Endothelial cell of umbilical vein (primary cell): ENCODE measurements around the gene MYZAP. TPM values are rescaled to one million over a fixed set of nuclear protein-coding genes. Genes with fewer than 3 reads are reported as not detected.

ENCODE experiments used
- BruUV-seq: library from RNA; stranded (reverse); fragments of 400-500 nt; replicated peaks from 2 replicates; lab custom pipeline; 2021; lab: Mats Ljungman, UMichigan
- CTCF ChIA-PET: fragments of 300-600, 350-600 bp; sonication (Branson Sonifier 250); formaldehyde crosslinking; loops from one replicate; lab custom pipeline; 2021; ENCODE audit warnings: antibody characterized with exemption, inconsistent platforms; lab: Charles Lee
- POLR2A ChIA-PET: fragments of 300-600, 350-600 bp; sonication (Branson Sonifier 250); formaldehyde crosslinking; loops from one replicate; lab custom pipeline; 2021; ENCODE audit warnings: antibody characterized with exemption, inconsistent platforms; lab: Charles Lee
- DNase-seq: peaks from one replicate; pipeline ENCODE4 v3.0.0-alpha.2; 2011; ENCODE audit warnings: low read depth, low spot score
- FAIRE-seq: peaks from 2 replicates; lab custom pipeline; 2011; peaks lifted over from hg19 to GRCh38; lab: Jason Lieb, UNC
- H2AFZ ChIP-seq: 2 replicates; pipeline ENCODE4 v1.6.0; 2012; ENCODE audit warnings: low read depth, low read length, control low read depth, inconsistent platforms
- H3K27ac ChIP-seq: 2 replicates; pipeline ENCODE4 v1.5.1; 2011; ENCODE audit warnings: low read depth, mild to moderate bottlenecking, control low read depth, low read length, moderate library complexity; ENCODE audit not compliant: insufficient read depth
- H3K27me3 ChIP-seq, 2 experiments: 2 replicates each; pipeline versions ENCODE4 v1.6.0 to v1.6.1; 2011; ENCODE audit warnings: low read length in 2 of 2, mixed read lengths in 1 of 2; ENCODE audit not compliant: control insufficient read depth in 2 of 2, insufficient read depth in 2 of 2
- H3K36me3 ChIP-seq, 2 experiments: 2 replicates in 1 of 2; 3 replicates in 1 of 2; pipeline ENCODE4 v1.5.1; 2011; ENCODE audit warnings: low read length in 2 of 2, mild to moderate bottlenecking in 1 of 2, moderate library complexity in 1 of 2; ENCODE audit not compliant: control insufficient read depth in 2 of 2, insufficient read depth in 2 of 2; ENCODE audit errors: extremely low read depth in 1 of 2
- H3K4me1 ChIP-seq: 3 replicates; pipeline ENCODE4 v1.5.1; 2011; ENCODE audit warnings: mild to moderate bottlenecking, low read length; ENCODE audit not compliant: control insufficient read depth, insufficient read depth; ENCODE audit errors: extremely low read depth
- H3K4me2 ChIP-seq: 2 replicates; pipeline ENCODE4 v1.6.1; 2011; ENCODE audit warnings: low read length, control low read depth, mixed read lengths; ENCODE audit not compliant: insufficient read depth
- H3K4me3 ChIP-seq, 3 experiments: fragments of 200-600 bp in 1 of 3; sonication (generic), shearing (Covaris generic) in 1 of 3; replicated peaks in 1 of 3; 2 replicates each; pipeline ENCODE4 v1.5.1; 2011 to 2016; ENCODE audit warnings: control low read depth in 3 of 3, low read length in 3 of 3, mild to moderate bottlenecking in 2 of 3, inconsistent platforms in 1 of 3, low read depth in 1 of 3, moderate library complexity in 1 of 3; ENCODE audit not compliant: insufficient read depth in 1 of 3
- H3K79me2 ChIP-seq: 2 replicates; pipeline ENCODE4 v1.6.0; 2012; ENCODE audit warnings: low read length, inconsistent platforms; ENCODE audit not compliant: control insufficient read depth, insufficient read depth
- H3K9ac ChIP-seq: replicated peaks from 2 replicates; pipeline ENCODE3; 2011; ENCODE audit warnings: low read length, control low read depth; ENCODE audit not compliant: insufficient read depth; ENCODE audit errors: extremely low read depth
- H3K9me1 ChIP-seq: replicated peaks from 3 replicates; pipeline ENCODE4 v1.6.0; 2011; ENCODE audit warnings: mild to moderate bottlenecking, low read length; ENCODE audit not compliant: control insufficient read depth, insufficient read depth; ENCODE audit errors: extremely low read depth
- H3K9me3 ChIP-seq: replicated peaks from 2 replicates; pipeline ENCODE4 v1.5.1; 2012; ENCODE audit warnings: low read length, inconsistent platforms; ENCODE audit not compliant: control insufficient read depth, insufficient read depth
- H4K20me1 ChIP-seq: replicated peaks from 2 replicates; pipeline ENCODE3; 2011; ENCODE audit warnings: mild to moderate bottlenecking, low read length; ENCODE audit not compliant: control insufficient read depth, insufficient read depth; ENCODE audit errors: extremely low read depth
- EZH2 ChIP-seq: IDR thresholded peaks from 2 replicates; pipeline ENCODE4 v1.6.1; 2012; ENCODE audit warnings: borderline replicate concordance, low read depth, mild to moderate bottlenecking, moderate library complexity, low read length, inconsistent platforms; ENCODE audit not compliant: severe bottlenecking
- FOS ChIP-seq: IDR thresholded peaks from 2 replicates; pipeline ENCODE4 v1.6.1; 2011; ENCODE audit warnings: mild to moderate bottlenecking, low read length, moderate library complexity, borderline replicate concordance; ENCODE audit not compliant: insufficient read depth
- GATA2 ChIP-seq: IDR thresholded peaks from 2 replicates; pipeline ENCODE4 v1.7.0; 2011; ENCODE audit warnings: low read depth, mild to moderate bottlenecking, moderate library complexity, mixed read lengths, low read length; ENCODE audit not compliant: insufficient read length, insufficient read depth
- JUN ChIP-seq: IDR thresholded peaks from 2 replicates; pipeline ENCODE4 v1.6.1; 2011; ENCODE audit warnings: borderline replicate concordance, low read depth; ENCODE audit not compliant: insufficient read length, insufficient read depth
- MAX ChIP-seq: IDR thresholded peaks from 2 replicates; pipeline ENCODE4 v1.6.1; 2011; ENCODE audit not compliant: insufficient read depth, insufficient read length
- MYC ChIP-seq: IDR thresholded peaks from one replicate; pipeline ENCODE4 v1.6.1; 2011; ENCODE audit warnings: mild to moderate bottlenecking, low read depth, low read length
- POLR2A ChIP-seq: IDR thresholded peaks from 2 replicates; pipeline ENCODE4 v1.6.1; 2012; ENCODE audit warnings: low read depth, mild to moderate bottlenecking, control low read depth, low read length
- POLR2AphosphoS5 ChIP-seq: IDR thresholded peaks from 2 replicates; pipeline ENCODE4 v1.6.1; 2012; ENCODE audit warnings: low read depth, mild to moderate bottlenecking, control low read depth, low read length, moderate library complexity; ENCODE audit not compliant: insufficient read depth
- dilution Hi-C: fragments of 300-500 bp; cut with MboI; formaldehyde crosslinking; loops from one replicate; pipeline ENCODE4 v1.15.0; 2019; ENCODE audit warnings: low sequenced_read_pairs; ENCODE audit not compliant: extremely low pct_ligation_motif_present
- intact Hi-C: fragments of 100-400 bp; cut with micrococcal nuclease; formaldehyde crosslinking; loops from one replicate; pipeline ENCODE4 v1.10.0; 2022
- polyA plus RNA-seq, 4 experiments: library from polyadenylated mRNA; depleted of rRNA in 3 of 4; stranded (reverse) in 3 of 4; unstranded in 1 of 4; fragments of >200 nt; gene quantifications; 2 replicates each; pipeline versions ENCODE4 v1.2.1 to v1.2.3, GENCODE V29; 2011 to 2012; ENCODE audit warnings: missing spikeins in 1 of 4
- total RNA-seq: library from RNA; stranded (reverse); gene quantifications from 2 replicates; pipeline ENCODE4 v1.2.3, GENCODE V29; 2021

MYZAP gene
- total and polyA plus RNA-seq, 2 donors (not counting 3 experiments of a cell fraction or from before 2014, with no cell fraction given), result 6.3 to 8.1 TPM

DNA sequence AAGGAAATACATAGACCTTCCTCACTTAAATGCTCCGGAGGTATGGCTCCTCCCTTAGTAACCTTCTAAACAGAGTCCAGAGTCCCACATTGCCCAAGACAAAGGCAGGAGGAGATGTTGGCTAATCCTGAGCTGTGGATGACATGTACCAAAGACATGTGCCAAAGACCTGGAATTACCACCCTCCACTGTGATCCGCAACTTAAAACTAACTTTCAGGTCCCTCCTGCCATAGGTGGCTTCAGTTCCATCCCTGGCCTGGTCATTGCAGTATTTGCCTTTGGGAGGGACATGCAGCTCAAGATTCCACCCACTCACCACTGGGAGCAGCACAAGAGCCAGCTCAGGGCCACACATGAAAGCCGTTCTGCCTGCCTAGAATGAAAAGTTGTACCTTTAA is 28.0 kb downstream of the MYZAP start:
- intact Hi-C loops, result no loop called here
- Histone ChIP-seq H3K4me3 (no peak overlapping the region), H3K27me3 (no peaks in the 10 kb centered on the region), H3K9me3 (no peaks in the 10 kb centered on the region), H3K27ac (no peak overlapping the region), H3K9me1 (no peaks in the 10 kb centered on the region), H2AFZ (no peak overlapping the region), H4K20me1 (no peaks in the 10 kb centered on the region), H3K4me2 (no peak overlapping the region), H3K36me3 (peaks cover 0 to 11% of the 10 kb centered on the region in 2 experiments), H3K4me1 (no peaks in the 10 kb centered on the region), H3K79me2 (no peaks in the 10 kb centered on the region), H3K9ac (no peak overlapping the region)
- BruUV-seq, result no TSS peak
- TF ChIP-seq POLR2AphosphoS5, result no peak
- no peak for TF ChIP-seq JUN
- TF ChIP-seq EZH2, result no peak
- TF ChIP-seq POLR2A, result no peak
- no peak for TF ChIP-seq GATA2
- TF ChIP-seq MAX, result no peak
- TF ChIP-seq MYC, result no peak
- POLR2A ChIA-PET, result no interaction called here
- FAIRE-seq (no peak), DNase-seq (no peak)
- dilution Hi-C loops, result no loop called here
- CTCF ChIA-PET, result interaction anchor here (1.0 to 1.4 kb wide), 4 partner anchors 13 to 451 kb away, joined by 3 to 5 read pairs (median 3); no protein-coding TSS in a partner anchor

DNA sequence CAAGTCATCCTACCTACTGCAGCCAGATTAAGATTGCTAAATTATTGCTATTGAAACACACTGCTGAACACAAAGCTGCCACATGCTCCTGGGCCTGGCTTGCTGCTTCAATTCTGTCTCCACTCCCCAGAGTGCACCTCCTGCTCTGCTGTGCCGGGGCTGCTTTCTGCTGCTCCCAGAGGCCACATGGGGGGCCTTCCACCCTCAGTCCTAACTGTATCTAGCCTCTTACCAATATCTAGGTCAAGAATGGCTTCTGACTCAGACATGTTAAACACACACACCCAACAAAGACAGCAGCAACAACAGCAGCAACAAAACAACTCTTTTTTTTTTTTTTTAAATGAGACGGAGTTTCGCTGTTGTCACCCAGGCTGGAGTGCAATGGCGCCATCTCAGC is 33.0 kb downstream of the MYZAP start:
- Histone ChIP-seq H3K79me2 (no peaks in the 10 kb centered on the region), H3K9me3 (no peaks in the 10 kb centered on the region), H3K27me3 (no peaks in the 10 kb centered on the region), H2AFZ (no peak overlapping the region), H3K4me1 (peaks cover 14% of the 10 kb centered on the region), H3K36me3 (peaks cover 0 to 13% of the 10 kb centered on the region in 2 experiments), H3K4me3 (no peak overlapping the region), H3K9me1 (no peaks in the 10 kb centered on the region), H4K20me1 (no peaks in the 10 kb centered on the region), H3K27ac (no peak overlapping the region), H3K4me2 (no peak overlapping the region), H3K9ac (no peak overlapping the region)
- DNase-seq (no peak), FAIRE-seq (no peak)
- TF ChIP-seq MYC (no peak), FOS (no peak), EZH2 (no peak), POLR2A (no peak), POLR2AphosphoS5 (no peak)
- intact Hi-C loops (no loop called here), dilution Hi-C loops (no loop called here)
- POLR2A ChIA-PET, result no interaction called here
- CTCF ChIA-PET, result interaction anchor here (1.2 to 3.1 kb wide), 3 partner anchors 9 to 63 kb away, joined by 5 to 15 read pairs (median 12); no protein-coding TSS in a partner anchor
- BruUV-seq, result no TSS peak
